MM.1S (cell line): ENCODE results near the gene MTCL1.

ENCODE experiments used
- DNase-seq: peaks from one replicate; pipeline ENCODE4 v3.0.0-alpha.2; 2015
- H2AFZ ChIP-seq: fragments of 300-600 bp; sonication (generic); 2 replicates; pipeline ENCODE4 v1.6.0; 2016; ENCODE audit warnings: antibody characterized with exemption, low read length
- H3F3A ChIP-seq: fragments of 300-600 bp; sonication (generic); 2 replicates; pipeline ENCODE4 v1.6.1; 2016; ENCODE audit warnings: mild to moderate bottlenecking, antibody characterized with exemption, low read length, moderate library complexity, mixed read lengths; ENCODE audit not compliant: insufficient read depth
- H3K27ac ChIP-seq: fragments of 300-600 bp; sonication (generic); 2 replicates; pipeline ENCODE4 v1.5.1; 2016; ENCODE audit warnings: mild to moderate bottlenecking, low read length
- H3K27me3 ChIP-seq: fragments of 300-600 bp; sonication (generic); replicated peaks from 2 replicates; pipeline ENCODE4 v1.6.0; 2016; ENCODE audit warnings: low read length; ENCODE audit not compliant: insufficient read depth
- H3K36me3 ChIP-seq: fragments of 300-600 bp; sonication (generic); replicated peaks from 2 replicates; pipeline ENCODE4 v1.6.1; 2016; ENCODE audit warnings: mild to moderate bottlenecking, low read length, mixed read lengths; ENCODE audit not compliant: insufficient read depth
- H3K4me1 ChIP-seq: fragments of 300-600 bp; sonication (generic); 2 replicates; pipeline ENCODE4 v1.6.1; 2016; ENCODE audit warnings: low read length, mixed read lengths
- H3K4me2 ChIP-seq: fragments of 300-600 bp; sonication (generic); 2 replicates; pipeline ENCODE4 v1.6.0; 2016; ENCODE audit warnings: low read depth, low read length
- H3K4me3 ChIP-seq: fragments of 300-600 bp; sonication (generic); 2 replicates; pipeline ENCODE4 v1.5.1; 2016; ENCODE audit warnings: low read length, mixed read lengths
- H3K79me2 ChIP-seq: fragments of 300-600 bp; sonication (generic); 2 replicates; pipeline ENCODE4 v1.6.1; 2016; ENCODE audit warnings: mixed run types, low read length, mixed read lengths
- H3K9ac ChIP-seq: fragments of 300-600 bp; sonication (generic); 2 replicates; pipeline ENCODE4 v1.6.1; 2016; ENCODE audit warnings: low read length, mixed read lengths
- H3K9me2 ChIP-seq: fragments of 300-600 bp; sonication (generic); replicated peaks from 2 replicates; pipeline ENCODE4 v1.6.1; 2016; ENCODE audit warnings: mild to moderate bottlenecking, low read length, mixed read lengths; ENCODE audit not compliant: insufficient read depth
- H3K9me3 ChIP-seq: fragments of 300-600 bp; sonication (generic); replicated peaks from 2 replicates; pipeline ENCODE4 v1.6.1; 2016; ENCODE audit warnings: mild to moderate bottlenecking, low read length, mixed read lengths; ENCODE audit not compliant: insufficient read depth
- H4K20me1 ChIP-seq: fragments of 300-600 bp; sonication (generic); 2 replicates; pipeline ENCODE4 v1.6.1; 2016; ENCODE audit warnings: mild to moderate bottlenecking, low read length, moderate library complexity, mixed read lengths; ENCODE audit not compliant: insufficient read depth
- CTCF ChIP-seq: fragments of 300-600 bp; sonication (generic); IDR thresholded peaks from 2 replicates; pipeline ENCODE4 v1.5.1; 2016; ENCODE audit warnings: antibody characterized with exemption, low read length, mixed read lengths
- EZH2 ChIP-seq: fragments of 300-600 bp; sonication (generic); optimal IDR thresholded peaks from 2 replicates; pipeline ENCODE3; 2017; ENCODE audit warnings: low read depth, mild to moderate bottlenecking, antibody characterized with exemption, low read length, mixed read lengths
- EZH2phosphoT487 ChIP-seq: fragments of 300-600 bp; sonication (generic); IDR thresholded peaks from 2 replicates; pipeline ENCODE4 v1.6.1; 2018; ENCODE audit warnings: antibody characterized with exemption, low read length

MTCL1 gene

GRCh38 chr18:8685914-8686216 lies 19.5 kb upstream of the MTCL1 start:
- no peak overlapping the region for H2AFZ ChIP-seq
- H3K4me3 ChIP-seq, result no peak overlapping the region
- no peaks in the 10 kb centered on the region for H3K36me3 ChIP-seq
- peaks cover 5% of the 10 kb centered on the region; the same call in 1 of the 2 replicates for H3F3A ChIP-seq
- no peak for DNase-seq
- no peaks in the 10 kb centered on the region for H3K9me3 ChIP-seq
- 0 out of 2 replicates have a peak, but pooled peaks cover 4% of the 10 kb centered on the region for H3K4me1 ChIP-seq
- no peak for TF ChIP-seq EZH2
- no peak for TF ChIP-seq EZH2phosphoT487
- TF ChIP-seq CTCF, result no peak
- no peak overlapping the region for H3K27ac ChIP-seq
- H3K9me2 ChIP-seq, result no peaks in the 10 kb centered on the region
- no peak overlapping the region for H3K4me2 ChIP-seq
- no peaks in the 10 kb centered on the region for H3K79me2 ChIP-seq
- no peak overlapping the region for H3K9ac ChIP-seq
- H4K20me1 ChIP-seq, result no peaks in the 10 kb centered on the region
- H3K27me3 ChIP-seq, result no peaks in the 10 kb centered on the region

DNA sequence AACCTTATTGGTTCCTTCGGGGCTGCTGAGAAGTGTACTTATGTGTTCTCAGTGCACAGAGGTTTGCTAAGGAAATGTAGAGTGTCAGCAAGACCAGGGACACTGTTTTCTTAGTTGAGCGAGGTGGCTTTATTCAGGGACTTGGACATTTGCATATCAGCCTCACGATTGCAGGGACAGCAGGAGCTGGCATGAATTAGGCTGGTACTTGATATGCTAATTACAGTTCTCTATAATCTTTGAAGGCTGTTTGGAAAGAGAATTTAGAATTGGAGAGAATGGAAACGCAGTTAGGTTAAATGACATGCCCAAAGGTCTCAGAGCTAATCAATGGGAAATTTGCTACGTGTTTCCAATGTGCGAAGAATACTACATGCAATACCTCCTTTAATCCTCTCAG lies 18.7 kb upstream of the MTCL1 start:
- H3K4me1 ChIP-seq, result 0 out of 2 replicates have a peak, but pooled peaks cover under 1% of the 10 kb centered on the region
- H3K79me2 ChIP-seq, result no peaks in the 10 kb centered on the region
- H3K4me3 ChIP-seq, result no peak overlapping the region
- no peak overlapping the region for H3K4me2 ChIP-seq
- TF ChIP-seq CTCF, result no peak
- TF ChIP-seq EZH2phosphoT487, result no peak
- TF ChIP-seq EZH2, result no peak
- H3K27me3 ChIP-seq, result no peaks in the 10 kb centered on the region
- H4K20me1 ChIP-seq, result no peaks in the 10 kb centered on the region
- H3K9me3 ChIP-seq, result no peaks in the 10 kb centered on the region
- no peaks in the 10 kb centered on the region for H3K36me3 ChIP-seq
- no peak overlapping the region for H3K9ac ChIP-seq
- DNase-seq, result no peak
- no peaks in the 10 kb centered on the region for H3K9me2 ChIP-seq
- H3F3A ChIP-seq, result no peaks in the 10 kb centered on the region
- H2AFZ ChIP-seq, result no peak overlapping the region
- H3K27ac ChIP-seq, result no peak overlapping the region

GRCh38 chr18:8688216-8688800 lies 17.0 kb upstream of the MTCL1 start:
- no peak overlapping the region for H3K9ac ChIP-seq
- DNase-seq, result no peak
- H3K4me2 ChIP-seq, result no peak overlapping the region
- H3K27me3 ChIP-seq, result no peaks in the 10 kb centered on the region
- no peak overlapping the region for H2AFZ ChIP-seq
- H3K79me2 ChIP-seq, result no peaks in the 10 kb centered on the region
- no peak for TF ChIP-seq EZH2
- TF ChIP-seq CTCF, result no peak
- no peak for TF ChIP-seq EZH2phosphoT487
- no peaks in the 10 kb centered on the region for H3K4me1 ChIP-seq
- no peak overlapping the region for H3K4me3 ChIP-seq
- H3K9me2 ChIP-seq, result no peaks in the 10 kb centered on the region
- H3F3A ChIP-seq, result no peaks in the 10 kb centered on the region
- H3K9me3 ChIP-seq, result no peaks in the 10 kb centered on the region
- no peaks in the 10 kb centered on the region for H3K36me3 ChIP-seq
- no peak overlapping the region for H3K27ac ChIP-seq
- H4K20me1 ChIP-seq, result no peaks in the 10 kb centered on the region
